ENCODE measurements around the gene NUTM2A.
"Not testable (repeated sequence)": the region's sequence is repeated elsewhere in the genome, so short reads cannot be mapped to it uniquely, and the experiment has no call there.

GRCh38 chr10:87239346-87239808 lies 14.1 kb downstream of the NUTM2A start:
- TF ChIP-seq TEAD4 (IDR thresholded peaks at IDR 0.05; ENCODE audit: low read length); TEAD4 (CRISPR knock-in tag; IDR thresholded peaks at IDR 0.05; ENCODE audit: borderline replicate concordance); ZBTB43 (CRISPR knock-in tag; IDR thresholded peaks at IDR 0.05); ZBTB11 (CRISPR knock-in tag; IDR thresholded peaks at IDR 0.05); ZFP30 (CRISPR knock-in tag; IDR thresholded peaks at IDR 0.05; ENCODE audit: borderline replicate concordance); SMARCA4 (IDR thresholded peaks at IDR 0.05); POLR2AphosphoS5 (IDR thresholded peaks at IDR 0.05; ENCODE audit: control insufficient read depth, insufficient read depth, low read depth, low read length); ZNF695 (CRISPR knock-in tag; IDR thresholded peaks at IDR 0.05); RBFOX2 (IDR thresholded peaks at IDR 0.05; ENCODE audit: low read depth, low read length); CTCF (IDR thresholded peaks at IDR 0.05 in 2 of 3, conservative IDR thresholded peaks at IDR 0.05 in 1 of 3; ENCODE audit: insufficient read depth in 2 of 3, low read depth in 1 of 3, low read length in 3 of 3); RBM39 (optimal IDR thresholded peaks at IDR 0.05; ENCODE audit: low read depth, low read length); ASH1L (IDR thresholded peaks at IDR 0.05; ENCODE audit: borderline replicate concordance, low read depth, partially characterized antibody): not testable (repeated sequence)

All from K562 (cell line).